GM21619 (cell line): Measurements from ENCODE around the gene SLC7A11.

Experiments
- ATAC-seq: cut with Tn5 transposase; IDR thresholded peaks from one replicate; pipeline ENCODE4 v1.9.1; 2021; ENCODE audit not compliant: unreplicated experiment

The SLC7A11 gene

GRCh38 chr4:138174981-138175794 is 67.0 kb downstream of the SLC7A11 start:
- ATAC-seq, result no peak

- no peak for ATAC-seq
These were observed 77.9 kb downstream of the SLC7A11 start for GRCh38 chr4:138164208-138164607.

- no peak for ATAC-seq
These were observed 79.0 kb downstream of the SLC7A11 start for GRCh38 chr4:138163171-138163570.

GRCh38 chr4:138162259-138162658 is 79.9 kb downstream of the SLC7A11 start:
- no peak for ATAC-seq

- no peak for ATAC-seq
These were observed 80.8 kb downstream of the SLC7A11 start for GRCh38 chr4:138161351-138161750.

GRCh38 chr4:138158746-138159297 is 83.3 kb downstream of the SLC7A11 start:
- no peak for ATAC-seq

- no peak for ATAC-seq
These were observed 101.3 kb downstream of the SLC7A11 start for GRCh38 chr4:138140879-138141278.

GRCh38 chr4:138138774-138139173 is 103.4 kb downstream of the SLC7A11 start:
- ATAC-seq, result no peak

GRCh38 chr4:138135610-138136009 is 106.5 kb downstream of the SLC7A11 start:
- no peak for ATAC-seq

GRCh38 chr4:138118270-138118669 is 123.9 kb downstream of the SLC7A11 start:
- ATAC-seq, result no peak

- no peak for ATAC-seq
These were observed 127.1 kb downstream of the SLC7A11 start for GRCh38 chr4:138115053-138115452.

- peak; percentile 98 for ATAC-seq
These were observed 127.7 kb downstream of the SLC7A11 start for GRCh38 chr4:138114434-138114833.
